Muscle layer of colon (tissue), 2 donors: Measurements from ENCODE around the gene MRTFB.

Experiments used
- H3K27ac ChIP-seq: one replicate; pipeline ENCODE4 v1.7.0; 2013; ENCODE audit warnings: low read depth, mild to moderate bottlenecking, low read length, moderate library complexity
- H3K27me3 ChIP-seq, 2 donors: one replicate each; pipeline ENCODE4 v1.7.0; 2013; ENCODE audit warnings: low read length in 2 of 2, mild to moderate bottlenecking in 2 of 2; ENCODE audit not compliant: insufficient read depth in 2 of 2, control insufficient read depth in 1 of 2
- H3K36me3 ChIP-seq: one replicate; pipeline ENCODE4 v1.7.0; 2013; ENCODE audit warnings: mild to moderate bottlenecking, low read length; ENCODE audit not compliant: insufficient read depth
- H3K4me1 ChIP-seq: one replicate; pipeline ENCODE4 v1.7.0; 2013; ENCODE audit warnings: mild to moderate bottlenecking, low read length; ENCODE audit not compliant: insufficient read depth
- H3K4me3 ChIP-seq, 2 donors: one replicate each; pipeline ENCODE4 v1.7.0; 2013; ENCODE audit warnings: low read length in 2 of 2, low read depth in 1 of 2, mild to moderate bottlenecking in 1 of 2, moderate library complexity in 1 of 2
- H3K9ac ChIP-seq: one replicate; pipeline ENCODE4 v1.7.0; 2013; ENCODE audit warnings: low read length
- H3K9me3 ChIP-seq: one replicate; pipeline ENCODE4 v1.7.0; 2013; ENCODE audit warnings: mild to moderate bottlenecking, low read length
- donor health status: abdominal sarcoma.
- donor health status: Adenocarcinoma of cecum.

The MRTFB gene

GRCh38 chr16:14125000-14125681, 54.0 kb downstream of the MRTFB start:
- Histone ChIP-seq H3K27ac (no peak overlapping the region), H3K4me3 (no peak overlapping the region), H3K4me1 (no peaks in the 10 kb centered on the region)

GRCh38 chr16:14125708-14126107, 54.6 kb downstream of the MRTFB start:
- no peak overlapping the region for H3K27ac ChIP-seq

More at GRCh38 chr16:14125000-14125681, 54.0 kb downstream of the MRTFB start:
- H3K27me3 ChIP-seq: no peaks in the 10 kb centered on the region
- H3K9ac ChIP-seq: no peak overlapping the region
- no peaks in the 10 kb centered on the region for H3K36me3 ChIP-seq
- H3K9me3 ChIP-seq: no peaks in the 10 kb centered on the region

GRCh38 chr16:14128097-14128496, 57.0 kb downstream of the MRTFB start:
- H3K27me3 ChIP-seq: no peaks in the 10 kb centered on the region
- no peaks in the 10 kb centered on the region for H3K36me3 ChIP-seq
- H3K9me3 ChIP-seq: no peaks in the 10 kb centered on the region
- H3K27ac ChIP-seq: no peak overlapping the region
- no peak overlapping the region for H3K9ac ChIP-seq
- no peaks in the 10 kb centered on the region for H3K4me1 ChIP-seq
- no peak overlapping the region for H3K4me3 ChIP-seq

More at GRCh38 chr16:14125708-14126107, 54.6 kb downstream of the MRTFB start:
- H3K9me3 ChIP-seq: no peaks in the 10 kb centered on the region
- no peak overlapping the region for H3K9ac ChIP-seq
- H3K36me3 ChIP-seq: no peaks in the 10 kb centered on the region
- H3K4me1 ChIP-seq: no peaks in the 10 kb centered on the region
- no peaks in the 10 kb centered on the region for H3K27me3 ChIP-seq
- H3K4me3 ChIP-seq: no peak overlapping the region

GRCh38 chr16:14129502-14129901, 58.4 kb downstream of the MRTFB start:
- Histone ChIP-seq H3K9me3 (no peaks in the 10 kb centered on the region), H3K4me3 (no peak overlapping the region), H3K4me1 (no peaks in the 10 kb centered on the region), H3K36me3 (no peaks in the 10 kb centered on the region), H3K27ac (no peak overlapping the region), H3K9ac (no peak overlapping the region), H3K27me3 (no peaks in the 10 kb centered on the region)

GRCh38 chr16:14131774-14132695, 60.9 kb downstream of the MRTFB start:
- Histone ChIP-seq H3K9me3 (no peaks in the 10 kb centered on the region), H3K4me3 (no peak overlapping the region), H3K9ac (no peak overlapping the region), H3K27me3 (no peaks in the 10 kb centered on the region), H3K27ac (no peak overlapping the region), H3K4me1 (no peaks in the 10 kb centered on the region), H3K36me3 (no peaks in the 10 kb centered on the region)

- H3K4me3 ChIP-seq: no peak overlapping the region
- no peaks in the 10 kb centered on the region for H3K36me3 ChIP-seq
- H3K4me1 ChIP-seq: no peaks in the 10 kb centered on the region
- no peak overlapping the region for H3K27ac ChIP-seq
- H3K9me3 ChIP-seq: no peaks in the 10 kb centered on the region
- H3K9ac ChIP-seq: no peak overlapping the region
- no peaks in the 10 kb centered on the region for H3K27me3 ChIP-seq
These were observed 61.6 kb downstream of the MRTFB start for GRCh38 chr16:14132696-14133048.

- H3K36me3 ChIP-seq: no peaks in the 10 kb centered on the region
- no peaks in the 10 kb centered on the region for H3K27me3 ChIP-seq
- H3K9me3 ChIP-seq: no peaks in the 10 kb centered on the region
- no peak overlapping the region for H3K9ac ChIP-seq
- H3K27ac ChIP-seq: no peak overlapping the region
- no peak overlapping the region for H3K4me3 ChIP-seq
- H3K4me1 ChIP-seq: no peaks in the 10 kb centered on the region
These were observed 62.8 kb downstream of the MRTFB start for GRCh38 chr16:14133907-14134306.

GRCh38 chr16:14135704-14136103, 64.6 kb downstream of the MRTFB start:
- Histone ChIP-seq H3K9ac (no peak overlapping the region), H3K27me3 (no peaks in the 10 kb centered on the region), H3K36me3 (no peaks in the 10 kb centered on the region), H3K27ac (no peak overlapping the region), H3K9me3 (no peaks in the 10 kb centered on the region), H3K4me3 (no peak overlapping the region), H3K4me1 (no peaks in the 10 kb centered on the region)

GRCh38 chr16:14139872-14140271, 68.8 kb downstream of the MRTFB start:
- no peaks in the 10 kb centered on the region for H3K27me3 ChIP-seq
- no peak overlapping the region for H3K4me3 ChIP-seq
- no peak overlapping the region for H3K9ac ChIP-seq
- H3K9me3 ChIP-seq: no peaks in the 10 kb centered on the region
- no peak overlapping the region for H3K27ac ChIP-seq
- H3K36me3 ChIP-seq: no peaks in the 10 kb centered on the region
- H3K4me1 ChIP-seq: no peaks in the 10 kb centered on the region

GRCh38 chr16:14140923-14141322, 69.8 kb downstream of the MRTFB start:
- Histone ChIP-seq H3K36me3 (no peaks in the 10 kb centered on the region), H3K27ac (no peak overlapping the region), H3K4me3 (no peak overlapping the region), H3K4me1 (no peaks in the 10 kb centered on the region), H3K9me3 (no peaks in the 10 kb centered on the region), H3K27me3 (no peaks in the 10 kb centered on the region), H3K9ac (no peak overlapping the region)

GRCh38 chr16:14146445-14146844, 75.3 kb downstream of the MRTFB start:
- Histone ChIP-seq H3K36me3 (peaks cover 4% of the 10 kb centered on the region), H3K9ac (no peak overlapping the region), H3K9me3 (no peaks in the 10 kb centered on the region), H3K27ac (no peak overlapping the region), H3K27me3 (no peaks in the 10 kb centered on the region), H3K4me1 (peaks cover 1% of the 10 kb centered on the region), H3K4me3 (no peak overlapping the region)
